H1 (cell line): ENCODE measurements around the gene HEBP1.

Source experiments
- CTBP2 ChIP-seq: IDR thresholded peaks from 2 replicates; pipeline ENCODE4 v1.7.0; 2011; ENCODE audit warnings: borderline replicate concordance, mild to moderate bottlenecking, moderate library complexity, mixed read lengths, low read length; ENCODE audit not compliant: insufficient read depth, insufficient read length
- CTCF ChIP-seq, 3 experiments: IDR thresholded peaks; 1 replicate in 2 of 3; 2 replicates in 1 of 3; pipeline versions ENCODE4 v1.5.1 to v1.6.1; 2011; ENCODE audit warnings: low read length in 3 of 3, mild to moderate bottlenecking in 3 of 3, inconsistent platforms in 2 of 3, low read depth in 1 of 3, moderate library complexity in 1 of 3; ENCODE audit not compliant: insufficient read depth in 1 of 3; ENCODE audit errors: control extremely low read depth in 1 of 3

GRCh38 chr12:12927211-12928079 lies 72.6 kb downstream of the HEBP1 start:
- TF ChIP-seq CTBP2: no peak
- no peak for TF ChIP-seq CTCF (IDR thresholded peaks at IDR 0.05; ENCODE audit: control extremely low read depth in 1 of 3, insufficient read depth in 1 of 3, low read depth in 1 of 3, low read length in 3 of 3)
